Measurements from ENCODE around the gene S100B. TPM values are rescaled to one million over a fixed set of nuclear protein-coding genes. Genes with fewer than 3 reads are reported as not detected.
A peak's percentile ranks its signal among the peaks of the same experiment; 100 is the strongest.

The S100B gene
- total RNA-seq, 1 donor from 2014 or later, result 0.54 TPM

DNA sequence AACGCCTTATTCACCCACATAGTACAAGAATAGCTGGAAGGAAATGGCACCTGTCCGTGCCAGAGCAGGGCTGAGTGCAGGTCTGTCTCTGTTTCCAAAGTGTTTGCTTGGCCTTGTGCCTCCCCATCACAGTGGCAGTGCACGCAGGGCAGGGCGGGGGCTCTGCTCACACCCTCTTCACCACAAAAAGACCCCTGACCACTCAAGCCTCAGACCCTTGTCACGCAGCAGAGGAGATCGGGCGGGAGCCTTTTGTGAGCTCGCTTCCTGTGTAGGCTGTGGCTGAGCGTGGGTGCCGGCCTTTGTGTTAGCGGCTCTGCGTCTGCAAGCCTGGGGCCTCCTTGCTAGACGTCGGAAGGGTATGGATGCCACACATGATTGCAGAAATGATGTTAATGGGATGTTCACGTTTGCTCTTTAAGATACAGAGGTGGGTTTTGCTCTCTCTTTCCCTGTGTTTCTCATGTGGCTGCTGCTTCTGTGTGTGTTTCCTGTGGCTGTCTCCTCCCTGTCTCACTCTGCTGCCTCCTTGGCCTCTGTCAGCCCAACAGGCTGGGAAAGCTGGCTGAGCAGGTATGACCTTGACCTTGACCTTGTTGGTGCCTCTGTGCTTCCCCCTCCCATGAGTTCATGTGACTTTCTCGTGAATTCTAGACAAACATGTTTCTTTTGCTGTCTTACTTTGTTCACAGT is 45.4 kb downstream of the S100B start:
- Mint-ChIP-seq H3K27ac (ENCODE audit: unreplicated experiment) (peak overlapping the region; percentile 88), H3K4me3 (ENCODE audit: unreplicated experiment) (peak overlapping the region; percentile 71)

DNA sequence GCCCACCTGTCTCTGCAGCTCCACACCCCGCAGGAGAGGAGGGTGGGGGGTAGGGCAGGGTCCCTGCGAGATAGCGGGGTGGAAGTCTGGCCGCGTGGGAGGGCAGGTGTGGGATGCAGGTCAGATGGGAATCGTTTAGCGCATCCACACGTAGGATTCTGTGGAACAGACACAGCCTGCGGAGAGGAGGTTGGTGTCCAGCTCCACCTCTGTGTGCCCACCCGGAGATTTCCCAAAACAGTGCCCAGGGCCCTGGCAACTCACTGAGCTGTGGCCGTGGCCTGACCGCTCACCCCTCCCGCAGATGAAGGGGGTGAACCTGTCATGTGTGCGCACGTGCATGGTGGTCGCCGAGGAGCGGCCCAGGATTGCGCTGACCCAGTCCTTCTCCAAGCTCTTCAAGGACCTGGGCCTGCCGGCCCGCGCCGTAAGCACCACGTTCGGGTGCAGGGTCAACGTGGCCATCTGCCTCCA is 46.9 kb downstream of the S100B start:
- Mint-ChIP-seq H3K9me3 (ENCODE audit: unreplicated experiment) (no peaks in the 10 kb centered on the region), H3K27ac (ENCODE audit: unreplicated experiment) (no peak overlapping the region), H3K27me3 (ENCODE audit: unreplicated experiment) (peaks cover 6% of the 10 kb centered on the region), H3K4me3 (ENCODE audit: unreplicated experiment) (no peak overlapping the region), H3K4me1 (ENCODE audit: unreplicated experiment) (peaks cover 13% of the 10 kb centered on the region), H3K36me3 (ENCODE audit: low read depth, unreplicated experiment) (peaks cover 58% of the 10 kb centered on the region)
- TF ChIP-seq, protein P1, sequence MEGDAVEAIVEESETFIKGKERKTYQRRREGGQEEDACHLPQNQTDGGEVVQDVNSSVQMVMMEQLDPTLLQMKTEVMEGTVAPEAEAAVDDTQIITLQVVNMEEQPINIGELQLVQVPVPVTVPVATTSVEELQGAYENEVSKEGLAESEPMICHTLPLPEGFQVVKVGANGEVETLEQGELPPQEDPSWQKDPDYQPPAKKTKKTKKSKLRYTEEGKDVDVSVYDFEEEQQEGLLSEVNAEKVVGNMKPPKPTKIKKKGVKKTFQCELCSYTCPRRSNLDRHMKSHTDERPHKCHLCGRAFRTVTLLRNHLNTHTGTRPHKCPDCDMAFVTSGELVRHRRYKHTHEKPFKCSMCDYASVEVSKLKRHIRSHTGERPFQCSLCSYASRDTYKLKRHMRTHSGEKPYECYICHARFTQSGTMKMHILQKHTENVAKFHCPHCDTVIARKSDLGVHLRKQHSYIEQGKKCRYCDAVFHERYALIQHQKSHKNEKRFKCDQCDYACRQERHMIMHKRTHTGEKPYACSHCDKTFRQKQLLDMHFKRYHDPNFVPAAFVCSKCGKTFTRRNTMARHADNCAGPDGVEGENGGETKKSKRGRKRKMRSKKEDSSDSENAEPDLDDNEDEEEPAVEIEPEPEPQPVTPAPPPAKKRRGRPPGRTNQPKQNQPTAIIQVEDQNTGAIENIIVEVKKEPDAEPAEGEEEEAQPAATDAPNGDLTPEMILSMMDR (IDR thresholded peaks at IDR 0.05; ENCODE audit: unreplicated experiment), result no peak
- DNase-seq (ENCODE audit: low spot score), result no peak

More for the DNA sequence above, 45.4 kb downstream of the S100B start:
- DNase-seq (ENCODE audit: low spot score), result peak; percentile 22
- no peaks in the 10 kb centered on the region for H3K9me3 Mint-ChIP-seq (ENCODE audit: unreplicated experiment)
- TF ChIP-seq, protein P1 (IDR thresholded peaks at IDR 0.05; ENCODE audit: unreplicated experiment), result no peak
- H3K36me3 Mint-ChIP-seq (ENCODE audit: low read depth, unreplicated experiment), result peaks cover 66% of the 10 kb centered on the region
- H3K27me3 Mint-ChIP-seq (ENCODE audit: unreplicated experiment), result peaks cover 4% of the 10 kb centered on the region
- peaks cover 9% of the 10 kb centered on the region for H3K4me1 Mint-ChIP-seq (ENCODE audit: unreplicated experiment)

DNA sequence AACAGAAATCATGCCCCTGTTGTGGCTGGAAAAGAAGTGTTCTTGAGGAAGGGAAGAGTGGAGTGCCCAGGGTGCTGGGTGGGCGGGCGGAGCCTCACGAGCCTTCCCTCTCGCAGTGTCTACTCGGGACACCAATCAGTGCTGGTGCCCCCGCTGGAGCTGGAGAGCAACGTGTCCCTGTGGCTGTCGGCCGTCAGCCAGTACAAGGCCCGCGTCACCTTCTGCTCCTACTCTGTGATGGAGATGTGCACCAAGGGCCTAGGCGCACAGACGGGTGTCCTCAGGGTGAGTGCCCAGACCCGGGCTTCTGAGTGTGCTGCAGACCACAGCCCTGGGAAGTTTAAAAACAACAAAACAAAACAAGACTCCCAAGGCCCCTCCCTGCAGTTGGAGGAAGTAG is 47.4 kb downstream of the S100B start:
- Mint-ChIP-seq H3K27me3 (ENCODE audit: unreplicated experiment) (peaks cover 6% of the 10 kb centered on the region), H3K27ac (ENCODE audit: unreplicated experiment) (no peak overlapping the region), H3K4me1 (ENCODE audit: unreplicated experiment) (peaks cover 18% of the 10 kb centered on the region), H3K36me3 (ENCODE audit: low read depth, unreplicated experiment) (peaks cover 58% of the 10 kb centered on the region), H3K9me3 (ENCODE audit: unreplicated experiment) (no peaks in the 10 kb centered on the region), H3K4me3 (ENCODE audit: unreplicated experiment) (no peak overlapping the region)
- TF ChIP-seq, protein P1 (IDR thresholded peaks at IDR 0.05; ENCODE audit: unreplicated experiment), result no peak
- DNase-seq (ENCODE audit: low spot score), result no peak

DNA sequence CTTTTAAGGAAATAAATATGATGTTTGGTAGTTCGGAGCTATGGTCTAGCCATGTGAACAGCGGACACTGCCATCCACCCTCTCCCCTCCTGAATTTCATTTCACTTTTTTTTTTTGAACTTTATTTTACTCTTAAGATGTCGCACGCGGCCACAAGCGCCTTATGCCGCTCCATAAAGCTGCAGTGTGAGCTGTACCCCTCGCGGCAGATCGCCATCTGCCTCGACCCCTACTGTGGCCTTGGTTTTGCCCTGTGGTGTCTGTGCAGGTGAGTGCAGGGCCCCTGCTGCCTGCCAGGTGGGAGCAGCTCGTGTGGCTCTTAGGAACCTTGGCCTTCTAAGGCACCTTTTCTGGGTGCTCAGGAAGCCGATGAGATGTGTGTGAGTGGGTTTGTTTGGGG is 48.1 kb downstream of the S100B start:
- H3K9me3 Mint-ChIP-seq (ENCODE audit: unreplicated experiment), result no peaks in the 10 kb centered on the region
- no peak overlapping the region for H3K27ac Mint-ChIP-seq (ENCODE audit: unreplicated experiment)
- H3K36me3 Mint-ChIP-seq (ENCODE audit: low read depth, unreplicated experiment), result peaks cover 53% of the 10 kb centered on the region
- H3K27me3 Mint-ChIP-seq (ENCODE audit: unreplicated experiment), result peaks cover 6% of the 10 kb centered on the region
- H3K4me1 Mint-ChIP-seq (ENCODE audit: unreplicated experiment), result peaks cover 21% of the 10 kb centered on the region
- H3K4me3 Mint-ChIP-seq (ENCODE audit: unreplicated experiment), result no peak overlapping the region
- no peak for DNase-seq (ENCODE audit: low spot score)
- TF ChIP-seq, protein P1 (IDR thresholded peaks at IDR 0.05; ENCODE audit: unreplicated experiment), result no peak

DNA sequence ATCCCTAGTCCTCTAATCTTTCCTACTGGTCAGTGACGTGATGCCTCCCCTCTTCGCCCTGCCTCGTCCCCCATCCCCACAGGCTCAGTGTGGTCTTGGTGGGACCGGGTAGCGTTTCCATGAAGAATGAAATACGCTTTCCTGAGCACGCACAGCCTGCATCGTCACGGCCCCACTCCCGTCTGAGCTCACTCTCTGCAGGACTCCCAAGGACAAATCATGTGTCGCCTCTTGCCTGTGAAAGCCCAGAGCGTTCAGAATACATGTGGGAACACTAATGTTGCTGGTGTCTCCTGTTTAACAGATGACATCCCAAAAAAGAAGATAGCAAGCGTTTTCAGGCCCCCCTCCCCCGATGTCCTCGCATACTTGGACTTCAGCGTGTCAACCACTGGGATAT is 49.2 kb downstream of the S100B start:
- TF ChIP-seq, protein P1 (IDR thresholded peaks at IDR 0.05; ENCODE audit: unreplicated experiment), result no peak
- no peak for DNase-seq (ENCODE audit: low spot score)
- Mint-ChIP-seq H3K4me1 (ENCODE audit: unreplicated experiment) (peaks cover 30% of the 10 kb centered on the region), H3K27me3 (ENCODE audit: unreplicated experiment) (peaks cover 6% of the 10 kb centered on the region), H3K4me3 (ENCODE audit: unreplicated experiment) (peak overlapping the region; percentile 31), H3K36me3 (ENCODE audit: low read depth, unreplicated experiment) (peaks cover 49% of the 10 kb centered on the region), H3K27ac (ENCODE audit: unreplicated experiment) (peak overlapping the region; percentile 88), H3K9me3 (ENCODE audit: unreplicated experiment) (no peaks in the 10 kb centered on the region)

All from endothelial cell (in vitro differentiated cells).